ENCODE results near the gene SLC25A47. TPM values are rescaled to one million over a fixed set of nuclear protein-coding genes. Genes with fewer than 3 reads are reported as not detected.
"Not testable (repeated sequence)": the region's sequence is repeated elsewhere in the genome, so short reads cannot be mapped to it uniquely, and the experiment has no call there.

SLC25A47 gene
- total and polyA plus RNA-seq, 8 donors = not detected

DNA sequence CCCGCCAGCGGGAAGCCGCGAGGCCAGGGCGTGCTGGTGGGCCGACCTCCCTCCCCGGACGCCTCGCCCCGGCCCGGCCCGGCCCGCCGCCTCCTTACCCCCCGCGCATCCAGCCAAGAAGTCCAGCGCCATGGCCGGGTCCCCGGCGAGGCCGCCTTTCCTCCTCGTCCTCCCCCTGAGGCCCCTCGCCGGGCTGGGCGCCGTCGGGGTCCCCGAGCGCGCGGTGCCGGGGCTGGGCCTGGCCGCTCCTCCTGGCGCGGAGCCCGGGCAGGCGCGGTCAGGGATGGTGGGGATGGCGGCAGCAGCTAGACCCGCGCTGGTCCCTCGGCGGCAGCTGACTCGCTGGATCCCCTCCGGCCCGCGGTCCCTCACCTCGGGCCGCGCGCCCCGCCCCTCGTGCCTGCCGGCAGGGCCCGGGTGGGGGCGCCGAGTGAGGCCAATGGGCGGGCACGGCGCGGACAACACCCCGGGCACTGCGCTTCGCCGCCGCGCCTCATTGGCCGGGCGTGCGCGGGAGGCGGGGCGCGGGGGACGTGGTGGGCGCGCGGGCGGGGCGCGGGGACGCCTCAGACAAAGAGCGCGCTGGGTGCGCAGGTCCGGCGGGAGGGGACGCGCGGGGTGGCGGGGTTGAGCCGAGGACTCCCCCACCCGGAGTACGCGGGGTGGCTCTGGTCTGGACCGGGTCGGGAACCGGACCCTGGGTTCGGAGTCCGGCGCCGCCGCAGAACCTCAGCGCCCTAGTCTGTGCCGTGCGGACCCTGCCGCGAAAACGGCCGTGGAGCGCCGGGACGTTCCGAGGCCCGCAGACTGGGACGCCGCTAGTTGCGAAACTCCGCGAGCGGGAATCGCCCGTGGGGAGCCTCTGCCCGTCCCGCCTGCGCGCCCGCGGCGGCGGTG, 16.8 kb upstream of the SLC25A47 start, which contains the start of gene SLC25A29:
Gene SLC25A29, minus strand, starts transcription at position 344 of the 897 bp plus-strand sequence. Its CDS starts 212 bp downstream, at position 132.
- Histone ChIP-seq H3K27me3 (no peaks in the 10 kb centered on the region), H3K9me3 (no peaks in the 10 kb centered on the region), H3K4me3 (peak within 1 kb of the TSS; percentile 81 to 92), H3K27ac (peak within 1 kb of the TSS; percentile 76 to 79), H3K36me3 (no peaks in the 10 kb centered on the region), H3K4me1 (peaks cover 18 to 57% of the 10 kb centered on the region in 2 donors)
- ATAC-seq = peak; percentile 92
- TF ChIP-seq, protein P1, sequence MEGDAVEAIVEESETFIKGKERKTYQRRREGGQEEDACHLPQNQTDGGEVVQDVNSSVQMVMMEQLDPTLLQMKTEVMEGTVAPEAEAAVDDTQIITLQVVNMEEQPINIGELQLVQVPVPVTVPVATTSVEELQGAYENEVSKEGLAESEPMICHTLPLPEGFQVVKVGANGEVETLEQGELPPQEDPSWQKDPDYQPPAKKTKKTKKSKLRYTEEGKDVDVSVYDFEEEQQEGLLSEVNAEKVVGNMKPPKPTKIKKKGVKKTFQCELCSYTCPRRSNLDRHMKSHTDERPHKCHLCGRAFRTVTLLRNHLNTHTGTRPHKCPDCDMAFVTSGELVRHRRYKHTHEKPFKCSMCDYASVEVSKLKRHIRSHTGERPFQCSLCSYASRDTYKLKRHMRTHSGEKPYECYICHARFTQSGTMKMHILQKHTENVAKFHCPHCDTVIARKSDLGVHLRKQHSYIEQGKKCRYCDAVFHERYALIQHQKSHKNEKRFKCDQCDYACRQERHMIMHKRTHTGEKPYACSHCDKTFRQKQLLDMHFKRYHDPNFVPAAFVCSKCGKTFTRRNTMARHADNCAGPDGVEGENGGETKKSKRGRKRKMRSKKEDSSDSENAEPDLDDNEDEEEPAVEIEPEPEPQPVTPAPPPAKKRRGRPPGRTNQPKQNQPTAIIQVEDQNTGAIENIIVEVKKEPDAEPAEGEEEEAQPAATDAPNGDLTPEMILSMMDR (IDR thresholded peaks at IDR 0.05) = no peak
- intact Hi-C loops (cut with DNase I) = no loop called here
- DNase-seq = peak; percentile 85 to 95 (median 90)

DNA sequence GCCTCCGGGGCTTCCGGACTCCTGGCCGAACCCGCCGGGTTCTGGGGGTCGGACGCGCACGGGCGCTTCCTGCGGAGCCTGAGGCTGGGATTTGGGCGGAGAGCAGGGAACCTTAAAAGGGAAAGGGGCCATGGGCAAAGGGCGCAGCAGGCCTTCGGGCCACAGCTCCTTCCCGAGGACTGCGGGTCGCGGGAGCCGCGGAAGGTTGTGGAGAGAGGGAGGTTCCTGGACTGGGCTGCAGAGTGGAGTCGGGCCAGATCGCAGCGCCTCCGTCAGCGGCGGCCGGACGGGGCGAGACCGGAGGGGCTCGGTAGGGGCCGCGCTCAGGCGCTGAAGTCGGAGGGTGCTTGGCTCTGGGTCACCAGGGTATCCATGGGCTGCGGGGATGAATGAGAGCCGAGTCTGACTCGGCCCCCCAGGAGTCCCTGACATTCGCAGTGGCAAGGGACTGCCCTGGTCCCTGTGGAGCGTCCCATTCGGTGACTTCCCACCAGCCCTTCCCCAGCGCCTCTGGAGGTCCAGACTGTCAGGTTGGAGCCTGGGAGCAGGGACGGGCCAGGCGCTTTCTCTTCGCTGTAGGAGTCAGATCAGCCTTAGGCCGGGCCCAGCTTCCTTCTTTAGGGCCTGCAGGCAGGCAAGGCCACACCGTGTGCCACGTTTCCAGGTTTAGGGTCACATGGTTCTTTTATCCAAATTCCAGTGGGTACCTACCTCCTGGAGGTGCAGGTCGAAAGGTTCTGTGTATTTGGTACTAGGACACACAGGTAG, 16.0 kb upstream of the SLC25A47 start:
- H3K4me1 ChIP-seq = peaks cover 18 to 64% of the 10 kb centered on the region in 2 donors
- H3K4me3 ChIP-seq = peak overlapping the region; percentile 81 to 92
- H3K27me3 ChIP-seq = no peaks in the 10 kb centered on the region
- DNase-seq = peak in 2 of 4 donors; percentile 50 to 80
- H3K36me3 ChIP-seq = no peaks in the 10 kb centered on the region
- peak; percentile 20 for ATAC-seq
- H3K27ac ChIP-seq = peak overlapping the region; percentile 76 to 79
- H3K9me3 ChIP-seq = no peaks in the 10 kb centered on the region
- TF ChIP-seq, protein P1 (IDR thresholded peaks at IDR 0.05) = no peak
- intact Hi-C loops (cut with DNase I) = no loop called here

DNA sequence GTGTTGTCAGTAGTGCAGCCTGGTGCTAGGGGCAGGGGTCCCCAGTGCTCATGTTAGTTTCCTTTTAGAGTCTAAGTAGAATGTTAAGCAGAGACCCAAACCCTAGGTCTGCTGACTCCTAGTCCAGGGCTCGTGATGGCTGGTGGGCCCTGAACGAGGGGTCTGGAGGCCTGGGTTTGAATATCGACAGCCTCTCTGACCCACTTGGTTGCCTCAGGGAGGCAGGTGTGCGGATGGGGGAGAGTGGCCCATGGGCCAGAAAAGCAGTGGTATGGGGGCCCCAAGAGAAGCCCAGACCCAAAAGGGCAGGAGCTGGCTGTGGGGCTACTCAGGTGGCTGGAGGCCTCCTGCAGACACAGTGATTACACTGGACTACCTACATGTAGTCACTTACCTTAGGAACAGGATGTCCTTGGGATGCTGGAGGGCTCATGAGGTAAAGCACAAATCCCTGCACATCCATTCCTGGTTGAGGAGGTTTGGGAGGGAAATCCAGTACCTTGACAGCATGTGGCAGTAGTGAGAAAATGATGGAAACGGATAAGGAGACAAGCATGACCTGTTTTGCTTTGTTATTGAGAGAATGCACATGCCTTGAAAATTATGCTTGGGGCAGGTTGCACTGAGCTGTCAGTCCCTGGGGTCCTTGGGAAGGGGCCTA, 15.2 kb upstream of the SLC25A47 start:
- H3K27ac ChIP-seq = peak overlapping the region in 1 of 2 donors; percentile 76
- intact Hi-C loops (cut with DNase I) = no loop called here
- no peak for ATAC-seq

DNA sequence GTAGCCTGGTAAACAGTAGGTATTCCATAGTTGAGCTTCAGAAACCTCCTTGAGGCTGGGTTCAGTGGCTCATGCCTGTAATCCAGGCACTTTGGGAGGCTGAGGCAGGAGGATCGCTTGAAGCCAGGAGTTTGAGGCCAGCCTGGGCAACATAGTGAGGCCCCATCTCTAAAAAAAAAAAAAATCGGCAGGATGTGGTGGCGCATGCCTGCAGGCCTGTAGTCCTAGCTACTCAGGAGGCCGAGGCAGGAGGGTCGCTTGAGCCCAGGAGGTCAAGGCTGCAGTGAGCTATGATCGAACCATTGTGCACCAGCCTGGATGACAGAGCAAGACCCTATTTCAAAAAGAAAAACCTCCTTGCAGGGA, 14.7 kb upstream of the SLC25A47 start:
- H3K27ac ChIP-seq; DNase-seq; H3K9me3 ChIP-seq; H3K4me3 ChIP-seq; H3K36me3 ChIP-seq; H3K27me3 ChIP-seq; ATAC-seq; intact Hi-C loops (cut with DNase I): not testable (repeated sequence)
- H3K4me1 ChIP-seq = peaks cover 24 to 67% of the 10 kb centered on the region in 2 donors

More for the DNA sequence above, 15.2 kb upstream of the SLC25A47 start:
- H3K4me3 ChIP-seq = peak overlapping the region in 1 of 2 donors; percentile 92
- peaks cover 23 to 67% of the 10 kb centered on the region in 2 donors for H3K4me1 ChIP-seq
- no peaks in the 10 kb centered on the region for H3K36me3 ChIP-seq
- TF ChIP-seq, protein P1 (IDR thresholded peaks at IDR 0.05) = no peak
- no peaks in the 10 kb centered on the region for H3K27me3 ChIP-seq
- DNase-seq = no peak
- H3K9me3 ChIP-seq = no peaks in the 10 kb centered on the region

DNA sequence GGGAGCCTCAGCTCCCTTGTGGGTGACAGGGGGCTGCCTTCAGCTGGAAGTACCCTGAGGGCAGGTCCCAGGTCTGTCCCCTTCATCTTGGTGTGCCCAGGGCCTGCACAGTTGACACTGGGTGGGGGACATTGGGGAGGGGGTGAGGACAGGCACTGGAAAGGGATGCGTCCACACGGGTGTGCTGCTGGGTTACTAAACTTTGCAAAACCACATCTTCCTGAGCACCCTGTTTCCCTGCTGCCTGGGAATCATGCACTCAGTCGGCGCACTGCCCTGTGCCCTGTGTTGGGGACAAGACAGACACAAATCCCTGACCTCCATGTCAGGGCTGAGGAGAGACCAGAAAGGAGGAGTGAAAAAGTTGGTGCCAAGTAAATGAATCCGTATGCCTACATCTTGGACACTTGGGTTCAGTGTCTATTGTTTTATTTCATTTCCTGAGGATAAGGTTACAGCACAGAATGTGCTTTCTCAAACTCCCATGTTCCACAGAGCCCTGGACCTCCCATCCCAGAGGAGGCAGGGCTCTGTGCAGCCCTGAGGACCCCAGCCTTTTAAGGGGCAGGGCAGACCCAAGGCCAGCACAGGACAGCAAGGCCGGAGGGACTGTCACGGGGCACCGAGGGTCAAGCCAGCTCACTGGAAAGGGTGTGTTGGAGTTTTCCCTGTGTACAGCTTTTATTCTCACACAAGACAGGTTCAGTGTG, 14.0 kb upstream of the SLC25A47 start:
- H3K27me3 ChIP-seq = no peaks in the 10 kb centered on the region
- no peak overlapping the region for H3K4me3 ChIP-seq
- no peaks in the 10 kb centered on the region for H3K9me3 ChIP-seq
- TF ChIP-seq, protein P1 (IDR thresholded peaks at IDR 0.05) = no peak
- H3K36me3 ChIP-seq = no peaks in the 10 kb centered on the region
- ATAC-seq = no peak
- no peak overlapping the region for H3K27ac ChIP-seq
- intact Hi-C loops (cut with DNase I) = no loop called here
- peaks cover 21 to 60% of the 10 kb centered on the region in 2 donors for H3K4me1 ChIP-seq
- DNase-seq = no peak

DNA sequence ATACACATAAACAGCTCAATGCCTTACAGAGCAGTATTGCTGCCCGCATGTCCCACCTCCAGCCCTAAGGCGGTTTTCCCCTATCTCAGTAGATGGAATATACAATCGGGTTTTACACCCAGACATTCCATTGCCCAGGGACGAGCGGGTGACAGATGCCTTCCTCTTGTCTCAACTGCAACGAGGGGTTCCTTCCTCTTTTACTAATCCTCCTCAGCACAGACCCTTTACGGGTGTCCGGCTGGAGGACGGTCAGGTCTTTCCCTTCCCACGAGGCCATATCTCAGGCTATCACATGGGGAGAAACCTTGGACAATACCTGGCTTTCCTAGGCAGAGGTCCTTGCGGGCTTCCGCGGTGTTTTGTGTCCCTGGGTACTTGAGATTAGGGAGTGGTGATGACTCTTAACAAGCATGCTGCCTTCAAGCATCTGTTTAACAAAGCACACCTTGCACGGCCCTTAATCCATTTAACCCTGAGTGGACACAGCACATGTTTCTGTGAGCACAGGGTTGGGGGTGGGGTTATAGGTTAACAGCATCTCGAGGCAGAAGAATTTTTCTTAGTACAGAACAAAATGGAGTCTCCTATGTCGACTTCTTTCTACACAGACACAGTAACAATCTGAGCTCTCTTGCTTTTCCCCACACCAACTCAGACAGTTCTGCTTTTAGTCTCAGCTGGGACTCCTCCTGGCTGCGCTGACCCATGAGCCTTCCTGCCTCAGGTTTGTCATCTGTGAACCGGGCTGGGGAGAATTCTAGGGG, 10.8 kb upstream of the SLC25A47 start:
- DNase-seq; H3K27ac ChIP-seq; H3K27me3 ChIP-seq; H3K9me3 ChIP-seq; H3K4me3 ChIP-seq; intact Hi-C loops (cut with DNase I); H3K36me3 ChIP-seq: not testable (repeated sequence)
- ATAC-seq = peak; percentile 25
- H3K4me1 ChIP-seq = peaks cover 14 to 42% of the 10 kb centered on the region in 2 donors

Measured in left lung (tissue), 10 donors.